ENCODE measurements around the gene LRPAP1. TPM values are rescaled to one million over a fixed set of nuclear protein-coding genes. Genes with fewer than 3 reads are reported as not detected.

LRPAP1 gene
- total and polyA plus RNA-seq, 2 experiments from 2014 or later = 191 to 299 TPM

DNA sequence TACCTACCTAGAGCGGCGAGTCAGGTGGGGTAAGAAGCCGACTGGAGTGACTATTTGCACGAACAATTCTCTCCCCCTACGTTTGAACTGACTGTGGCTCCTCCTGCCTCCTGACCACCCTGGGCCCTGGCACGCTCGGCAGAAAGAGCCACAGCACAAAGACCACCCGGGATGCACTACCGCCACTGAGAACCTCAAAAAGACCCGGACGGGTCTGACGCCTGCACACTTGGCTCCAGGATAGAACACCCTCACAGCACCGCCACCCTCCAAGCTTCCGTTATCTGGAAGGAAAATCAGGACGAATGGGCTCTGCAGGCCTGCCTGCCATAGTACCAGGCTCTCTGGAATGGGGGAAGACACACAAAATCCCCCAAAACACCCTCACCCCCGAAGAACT, 2.2 kb downstream of the LRPAP1 start:
- TF ChIP-seq EZH2phosphoT487 (IDR thresholded peaks at IDR 0.05; ENCODE audit: low read depth, severe bottlenecking, unreplicated experiment) (no peak), EZH2 (IDR thresholded peaks at IDR 0.05; ENCODE audit: borderline replicate concordance) (no peak)
- TF ChIP-seq, protein P1, sequence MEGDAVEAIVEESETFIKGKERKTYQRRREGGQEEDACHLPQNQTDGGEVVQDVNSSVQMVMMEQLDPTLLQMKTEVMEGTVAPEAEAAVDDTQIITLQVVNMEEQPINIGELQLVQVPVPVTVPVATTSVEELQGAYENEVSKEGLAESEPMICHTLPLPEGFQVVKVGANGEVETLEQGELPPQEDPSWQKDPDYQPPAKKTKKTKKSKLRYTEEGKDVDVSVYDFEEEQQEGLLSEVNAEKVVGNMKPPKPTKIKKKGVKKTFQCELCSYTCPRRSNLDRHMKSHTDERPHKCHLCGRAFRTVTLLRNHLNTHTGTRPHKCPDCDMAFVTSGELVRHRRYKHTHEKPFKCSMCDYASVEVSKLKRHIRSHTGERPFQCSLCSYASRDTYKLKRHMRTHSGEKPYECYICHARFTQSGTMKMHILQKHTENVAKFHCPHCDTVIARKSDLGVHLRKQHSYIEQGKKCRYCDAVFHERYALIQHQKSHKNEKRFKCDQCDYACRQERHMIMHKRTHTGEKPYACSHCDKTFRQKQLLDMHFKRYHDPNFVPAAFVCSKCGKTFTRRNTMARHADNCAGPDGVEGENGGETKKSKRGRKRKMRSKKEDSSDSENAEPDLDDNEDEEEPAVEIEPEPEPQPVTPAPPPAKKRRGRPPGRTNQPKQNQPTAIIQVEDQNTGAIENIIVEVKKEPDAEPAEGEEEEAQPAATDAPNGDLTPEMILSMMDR (IDR thresholded peaks at IDR 0.05; ENCODE audit: poor library complexity) = no peak
- 93% methylated on average over 16 of the region's 16 CpGs for WGBS (ENCODE audit: low lambda C conversion rate, missing lambda C conversion rate)
- Histone ChIP-seq H3K27ac (no peak overlapping the region), H3K4me3 (no peak overlapping the region), H3K79me2 (peaks cover 62% of the 10 kb centered on the region), H3K27me3 (no peaks in the 10 kb centered on the region), H3K36me3 (replicated peaks; ENCODE audit: insufficient read depth, low read depth) (no peaks in the 10 kb centered on the region), H3K4me1 (ENCODE audit: insufficient read depth) (peaks cover 13% of the 10 kb centered on the region), H3K9me2 (replicated peaks; ENCODE audit: insufficient read depth) (no peaks in the 10 kb centered on the region), H3K9me3 (ENCODE audit: low read depth) (no peaks in the 10 kb centered on the region), H2AFZ (no peak overlapping the region), H4K20me1 (ENCODE audit: insufficient read depth, poor library complexity, severe bottlenecking) (peaks cover 48% of the 10 kb centered on the region), H3K4me2 (peak overlapping the region; percentile 99)
- DNase-seq (ENCODE audit: low spot score) = peak; percentile 3

DNA sequence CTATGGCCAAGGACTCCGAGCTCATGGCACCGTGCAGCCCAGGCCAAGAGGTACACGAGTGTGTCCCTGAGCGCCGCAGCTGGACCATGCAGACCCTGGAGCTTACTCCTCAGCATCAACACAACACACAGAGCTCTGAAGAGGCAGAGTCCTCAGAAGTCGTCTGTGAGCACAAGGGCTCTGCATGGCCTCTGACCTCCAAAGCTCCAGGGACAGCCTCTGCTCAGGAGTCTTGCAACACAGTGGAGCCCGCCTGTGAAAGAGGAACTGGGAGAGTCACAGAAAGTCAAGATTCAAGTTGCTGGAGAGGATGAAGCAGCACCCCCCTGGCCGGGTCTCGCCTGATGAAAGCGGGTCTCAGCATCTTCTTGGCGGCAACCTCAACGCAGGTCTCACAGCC, 2.9 kb downstream of the LRPAP1 start:
- 92% methylated on average over 12 of the region's 12 CpGs for WGBS (ENCODE audit: low lambda C conversion rate, missing lambda C conversion rate)
- DNase-seq (ENCODE audit: low spot score) = peak; percentile 6
- peaks cover 13% of the 10 kb centered on the region for H3K4me1 ChIP-seq (ENCODE audit: insufficient read depth)
- no peaks in the 10 kb centered on the region for H3K9me3 ChIP-seq (ENCODE audit: low read depth)
- no peaks in the 10 kb centered on the region for H3K36me3 ChIP-seq (replicated peaks; ENCODE audit: insufficient read depth, low read depth)
- H3K9me2 ChIP-seq (replicated peaks; ENCODE audit: insufficient read depth) = no peaks in the 10 kb centered on the region
- no peak for TF ChIP-seq EZH2 (IDR thresholded peaks at IDR 0.05; ENCODE audit: borderline replicate concordance)
- no peak for TF ChIP-seq EZH2phosphoT487 (IDR thresholded peaks at IDR 0.05; ENCODE audit: low read depth, severe bottlenecking, unreplicated experiment)
- TF ChIP-seq, protein P1 (IDR thresholded peaks at IDR 0.05; ENCODE audit: poor library complexity) = no peak
- H2AFZ ChIP-seq = no peak overlapping the region
- H3K27me3 ChIP-seq = no peaks in the 10 kb centered on the region
- H3K79me2 ChIP-seq = peaks cover 62% of the 10 kb centered on the region
- H3K4me2 ChIP-seq = no peak overlapping the region
- H3K4me3 ChIP-seq = no peak overlapping the region
- no peak overlapping the region for H3K27ac ChIP-seq
- peaks cover 52% of the 10 kb centered on the region for H4K20me1 ChIP-seq (ENCODE audit: insufficient read depth, poor library complexity, severe bottlenecking)

DNA sequence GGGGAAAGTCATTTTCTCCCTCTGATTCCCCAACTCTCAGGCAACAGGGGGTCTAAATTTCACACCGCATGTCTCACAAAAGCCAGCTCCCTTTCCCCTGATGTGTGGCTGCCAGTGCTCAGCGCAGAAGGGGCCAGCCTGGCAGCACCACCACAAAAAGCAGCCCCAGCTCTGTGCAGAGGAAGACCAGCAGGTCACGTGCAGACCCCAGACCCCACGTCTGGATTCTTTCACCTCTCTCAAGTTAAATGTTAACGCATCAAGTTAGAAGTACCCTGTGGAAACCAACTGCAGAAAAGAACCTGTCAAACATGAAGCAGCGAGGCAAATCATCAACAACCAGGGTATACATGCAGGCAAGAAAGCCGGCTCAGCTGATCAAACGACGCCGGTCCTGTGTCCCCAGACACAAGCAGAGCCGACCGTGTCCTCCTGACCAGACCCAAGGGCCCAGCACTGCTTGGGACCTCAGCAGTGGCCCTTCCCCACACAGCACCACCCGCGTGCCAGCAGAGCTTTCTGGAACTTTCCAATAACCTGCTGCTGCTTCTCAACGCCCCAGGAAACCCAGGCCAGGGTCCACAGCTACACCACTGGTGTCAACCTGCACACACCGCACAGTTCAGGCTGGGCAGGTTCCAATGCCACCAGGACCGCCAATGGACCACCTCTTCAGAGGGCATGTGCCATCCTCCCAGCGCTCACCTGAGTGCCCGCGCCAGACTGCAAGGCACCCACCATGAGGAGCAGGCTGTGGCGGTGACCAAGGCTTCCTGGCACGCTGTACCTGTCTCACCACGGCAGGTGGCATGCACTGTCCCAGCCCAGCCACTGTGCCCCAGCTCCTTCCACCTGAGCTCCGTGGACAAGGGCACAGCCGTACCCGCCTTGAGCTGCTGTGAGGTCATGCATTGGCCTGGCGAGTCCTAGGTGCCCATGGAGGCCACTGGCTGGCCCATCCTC, 4.0 kb downstream of the LRPAP1 start:
- Histone ChIP-seq H3K9me3 (ENCODE audit: low read depth) (no peaks in the 10 kb centered on the region), H3K27me3 (no peaks in the 10 kb centered on the region), H3K27ac (no peak overlapping the region), H3K4me3 (no peak overlapping the region), H3K36me3 (replicated peaks; ENCODE audit: insufficient read depth, low read depth) (no peaks in the 10 kb centered on the region), H3K9me2 (replicated peaks; ENCODE audit: insufficient read depth) (no peaks in the 10 kb centered on the region), H2AFZ (no peak overlapping the region), H3K4me2 (no peak overlapping the region), H4K20me1 (ENCODE audit: insufficient read depth, poor library complexity, severe bottlenecking) (peaks cover 55% of the 10 kb centered on the region), H3K4me1 (ENCODE audit: insufficient read depth) (peaks cover 13% of the 10 kb centered on the region), H3K79me2 (peaks cover 62% of the 10 kb centered on the region)
- peak; percentile 3 for DNase-seq (ENCODE audit: low spot score)
- WGBS (ENCODE audit: low lambda C conversion rate, missing lambda C conversion rate) = 93% methylated on average over 27 of the region's 27 CpGs
- TF ChIP-seq EZH2phosphoT487 (IDR thresholded peaks at IDR 0.05; ENCODE audit: low read depth, severe bottlenecking, unreplicated experiment) (no peak), EZH2 (IDR thresholded peaks at IDR 0.05; ENCODE audit: borderline replicate concordance) (no peak)
- TF ChIP-seq, protein P1 (IDR thresholded peaks at IDR 0.05; ENCODE audit: poor library complexity) = no peak
